Measurements from ENCODE around the gene TMCO1.
A peak's percentile ranks its signal among the peaks of the same experiment; 100 is the strongest.
"Not testable (repeated sequence)": the region's sequence is repeated elsewhere in the genome, so short reads cannot be mapped to it uniquely, and the experiment has no call there.

The TMCO1 gene, protein sequence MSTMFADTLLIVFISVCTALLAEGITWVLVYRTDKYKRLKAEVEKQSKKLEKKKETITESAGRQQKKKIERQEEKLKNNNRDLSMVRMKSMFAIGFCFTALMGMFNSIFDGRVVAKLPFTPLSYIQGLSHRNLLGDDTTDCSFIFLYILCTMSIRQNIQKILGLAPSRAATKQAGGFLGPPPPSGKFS

GRCh38 chr1:165768513-165769394 lies at the start of gene TMCO1:
TSS of gene TMCO1 (minus strand) at chr1:165768868. CDS start at chr1:165768751, 117 bp downstream.
- peak; percentile 93 for DNase-seq

DNA sequence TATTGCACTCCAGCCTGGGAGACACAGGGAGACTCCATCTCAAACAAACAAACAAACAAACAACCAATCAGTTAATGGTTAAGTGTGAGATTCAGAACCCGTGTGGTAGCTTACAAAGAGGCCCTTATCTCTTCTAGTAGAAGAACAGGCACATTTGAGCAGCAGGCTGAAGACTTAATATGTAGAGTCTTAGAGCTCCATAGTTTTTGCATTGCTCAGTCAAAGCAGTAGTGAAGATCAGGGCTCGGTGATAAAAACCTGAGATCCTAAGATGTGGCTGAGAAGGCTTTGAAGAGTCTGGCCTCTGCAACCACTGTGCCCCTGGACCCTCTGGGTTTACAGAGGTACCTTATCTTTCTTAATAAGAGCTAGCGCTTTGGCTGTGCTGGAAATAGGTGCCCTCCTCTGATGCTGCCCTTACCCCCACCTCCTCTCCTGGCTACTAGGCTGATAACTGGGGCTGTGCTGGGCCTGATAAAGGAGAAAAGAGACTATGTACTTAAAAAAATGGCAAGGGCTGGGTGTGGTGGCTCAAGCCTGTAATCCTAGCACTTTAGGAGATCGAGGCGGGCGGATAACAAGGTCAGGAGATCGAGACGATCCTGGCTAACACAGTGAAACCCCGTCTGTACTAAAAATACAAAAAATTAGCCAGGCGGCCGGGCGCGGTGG lies 48.3 kb upstream of the TMCO1 start:
- no peak for DNase-seq

DNA sequence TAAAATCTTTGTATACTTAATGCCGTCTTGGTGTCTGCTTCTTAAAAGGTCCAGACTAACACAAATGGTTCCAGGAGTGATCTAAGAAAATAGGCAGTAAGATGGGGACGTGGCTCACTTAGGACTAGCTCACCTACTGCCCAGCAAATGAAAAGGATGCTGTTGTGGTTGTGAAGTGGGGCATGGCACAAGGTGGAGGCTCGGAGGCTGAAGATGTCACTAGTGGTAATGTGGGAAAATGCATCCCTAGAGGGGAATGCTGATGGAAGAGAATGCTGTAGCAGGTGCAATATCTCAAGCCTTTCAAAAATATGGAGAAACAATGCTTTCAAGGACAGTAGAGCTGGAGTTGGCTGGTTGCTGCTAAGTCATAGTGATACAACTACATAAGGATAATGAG lies 47.5 kb upstream of the TMCO1 start:
- no peak for DNase-seq

DNA sequence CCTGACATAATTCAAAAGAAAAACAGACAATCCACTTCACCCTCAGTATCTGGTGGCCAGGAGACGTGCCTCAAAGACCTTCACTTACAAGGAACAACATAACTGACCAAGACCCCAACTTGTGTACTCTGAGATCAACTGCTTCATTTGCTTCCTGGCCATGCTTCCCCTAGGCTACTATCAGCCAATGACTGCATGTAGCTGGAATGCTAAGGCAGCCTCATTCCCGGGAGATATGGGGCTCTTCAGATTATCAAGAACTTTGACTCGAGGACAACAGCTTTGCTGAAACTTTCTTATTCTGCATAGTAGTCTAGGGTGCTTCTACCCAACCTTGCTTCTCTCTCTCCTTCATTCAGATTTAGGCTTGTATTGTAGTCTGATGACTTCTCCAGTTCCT lies 47.1 kb upstream of the TMCO1 start:
- DNase-seq = no peak

GRCh38 chr1:165807613-165808012 lies 38.9 kb upstream of the TMCO1 start:
- DNase-seq = no peak

- not testable (repeated sequence) for DNase-seq
Observed at GRCh38 chr1:165804513-165804912, 35.8 kb upstream of the TMCO1 start.

GRCh38 chr1:165799387-165799786 lies 30.7 kb upstream of the TMCO1 start:
- DNase-seq = no peak

GRCh38 chr1:165795894-165796293 lies 27.2 kb upstream of the TMCO1 start:
- DNase-seq = no peak

- no peak for DNase-seq
Observed at GRCh38 chr1:165793951-165794350, 25.3 kb upstream of the TMCO1 start.

GRCh38 chr1:165787741-165788140 lies 19.1 kb upstream of the TMCO1 start:
- no peak for DNase-seq

DNA sequence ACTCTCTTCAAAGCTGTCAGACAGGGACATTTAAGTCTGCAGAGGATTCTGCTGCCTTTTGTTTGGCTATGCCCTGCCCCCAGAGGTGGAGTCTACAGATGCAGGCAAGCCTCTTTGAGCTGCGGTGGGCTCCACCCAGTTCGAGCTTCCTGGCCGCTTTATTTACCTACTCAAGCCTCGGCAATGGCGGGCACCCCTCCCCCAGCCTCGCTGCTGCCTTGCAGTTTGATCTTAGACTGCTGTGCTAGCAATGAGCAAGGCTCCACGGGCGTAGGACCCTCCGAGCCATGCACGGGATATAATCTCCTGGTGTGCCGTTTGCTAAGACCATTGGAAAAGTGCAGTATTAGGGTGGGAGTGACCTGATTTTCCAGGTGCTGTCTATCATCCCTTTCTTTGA lies 14.9 kb upstream of the TMCO1 start:
- not testable (repeated sequence) for DNase-seq

DNA sequence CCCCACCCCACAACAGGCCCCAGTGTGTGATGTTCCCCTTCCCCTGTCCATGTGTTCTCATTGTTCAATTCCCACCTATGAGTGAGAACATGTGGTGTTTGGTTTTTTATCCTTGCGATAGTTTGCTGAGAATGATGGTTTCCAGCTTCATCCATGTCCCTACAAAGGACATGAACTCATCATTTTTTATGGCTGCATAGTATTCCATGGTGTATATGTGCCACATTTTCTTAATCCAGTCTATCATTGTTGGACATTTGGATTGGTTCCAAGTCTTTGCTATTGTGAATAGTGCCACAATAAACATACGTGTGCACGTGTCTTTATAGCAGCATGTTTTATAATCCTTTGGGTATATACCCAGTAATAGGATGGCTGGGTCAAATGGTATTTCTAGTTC lies 9.5 kb upstream of the TMCO1 start:
- DNase-seq = not testable (repeated sequence)

DNA sequence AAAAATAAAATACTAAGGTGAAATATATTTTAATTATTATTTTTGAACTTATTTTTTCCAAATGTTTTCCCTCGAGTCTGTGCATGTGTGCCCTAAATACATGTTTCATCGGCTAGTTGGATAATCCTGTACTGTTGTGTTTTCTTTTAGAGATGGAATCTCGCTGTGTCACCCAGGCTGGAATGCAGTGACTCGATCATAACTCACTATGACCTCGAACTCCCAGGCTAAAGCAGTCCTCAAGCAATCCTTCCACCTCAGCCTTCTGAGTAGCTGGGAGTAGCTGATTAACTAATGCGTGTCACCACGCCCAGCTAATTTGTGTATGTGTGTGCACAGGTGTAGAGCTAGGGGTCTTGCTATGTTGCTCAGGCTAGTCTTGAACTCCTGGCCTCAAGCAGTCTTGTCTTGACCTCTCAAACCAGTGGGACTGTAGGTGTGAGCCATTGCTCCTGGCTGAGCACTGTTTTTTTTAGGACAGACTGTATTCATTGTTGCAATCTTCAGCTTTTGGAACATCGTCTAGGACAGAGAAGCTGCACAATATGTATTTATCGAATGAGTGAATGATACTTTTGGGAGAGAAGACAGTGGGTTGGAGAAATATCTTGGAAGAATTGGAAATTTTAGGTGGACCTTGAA lies 4.8 kb upstream of the TMCO1 start:
- no peak for DNase-seq

GRCh38 chr1:165772739-165773138 lies 4.1 kb upstream of the TMCO1 start:
- no peak for DNase-seq

- no peak for DNase-seq
Observed at GRCh38 chr1:165764277-165764676, 4.4 kb downstream of the TMCO1 start.

DNA sequence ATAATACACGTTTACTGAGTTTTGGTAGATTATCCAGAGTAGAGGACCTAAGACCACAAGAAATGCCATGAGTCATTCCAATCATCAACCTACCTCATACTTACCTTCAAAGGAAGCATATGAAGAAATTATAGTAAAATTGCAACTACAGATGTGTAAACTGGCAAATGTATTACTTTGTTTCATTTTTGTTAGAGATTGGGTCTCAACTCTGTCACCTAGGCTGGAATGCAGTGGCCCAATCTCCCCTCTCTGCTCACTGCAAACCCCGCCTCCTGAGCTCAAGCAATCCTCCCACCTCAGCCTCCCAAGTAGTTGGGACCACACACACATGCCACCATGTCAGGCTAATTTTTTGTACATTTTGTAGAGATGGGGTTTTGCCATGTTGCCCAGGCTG lies 5.2 kb downstream of the TMCO1 start:
- no peak for DNase-seq

- DNase-seq = no peak
Observed at GRCh38 chr1:165762725-165763124, 5.9 kb downstream of the TMCO1 start.

DNA sequence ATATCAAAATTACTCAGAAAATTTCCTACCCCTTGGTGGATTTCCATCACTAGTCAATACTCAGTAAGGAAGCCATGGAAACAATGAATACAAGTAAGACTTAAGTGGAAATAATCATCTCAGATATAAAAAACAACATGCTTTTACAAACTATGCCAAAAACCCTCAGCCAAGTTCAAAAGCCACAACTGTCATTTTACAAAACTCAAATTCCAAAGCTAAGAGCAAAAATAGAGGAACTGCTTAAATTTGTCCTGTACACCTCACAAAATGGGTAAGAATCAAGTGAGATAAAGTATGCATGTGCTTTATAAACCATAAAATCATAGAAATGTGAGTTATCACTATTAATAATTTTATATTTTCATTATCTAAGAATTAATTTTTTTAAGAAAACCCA lies 9.6 kb downstream of the TMCO1 start:
- DNase-seq = no peak

- DNase-seq = no peak
Observed at GRCh38 chr1:165755393-165756010, 13.2 kb downstream of the TMCO1 start.

GRCh38 chr1:165753934-165754333 lies 14.7 kb downstream of the TMCO1 start:
- DNase-seq = no peak

DNA sequence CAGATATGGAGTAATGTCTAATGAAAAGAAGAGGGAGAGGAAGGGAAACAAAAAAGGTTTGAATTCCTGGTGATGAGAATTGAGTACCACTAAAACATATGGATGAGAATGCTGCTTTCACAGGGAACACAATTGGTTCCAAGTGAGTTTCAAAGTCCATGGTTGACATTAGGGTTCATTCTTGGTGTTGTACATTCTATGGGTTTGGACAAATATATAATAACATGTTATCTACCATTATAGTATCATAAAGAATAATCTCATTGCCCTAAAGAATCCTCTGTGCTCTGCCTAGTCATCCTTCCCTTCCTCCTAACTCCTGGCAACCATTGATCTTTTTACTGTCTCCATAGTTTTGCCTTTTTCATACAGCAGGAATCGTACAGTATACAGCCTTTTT lies 20.1 kb downstream of the TMCO1 start:
- no peak for DNase-seq

GRCh38 chr1:165747632-165748447 lies 20.8 kb downstream of the TMCO1 start:
- DNase-seq = no peak

Measured in activated gamma-delta T cell treated with Interleukin-2 at 50 U/mL for 16 hours (primary cell).